ENCODE data around the gene SS18L1. TPM values are rescaled to one million over a fixed set of nuclear protein-coding genes. Genes with fewer than 3 reads are reported as not detected.
A peak's percentile ranks its signal among the peaks of the same experiment; 100 is the strongest.

The SS18L1 gene
- polyA plus RNA-seq, 1 of the 3 experiments (the other 2 are of a cell fraction), result 10.7 TPM

DNA sequence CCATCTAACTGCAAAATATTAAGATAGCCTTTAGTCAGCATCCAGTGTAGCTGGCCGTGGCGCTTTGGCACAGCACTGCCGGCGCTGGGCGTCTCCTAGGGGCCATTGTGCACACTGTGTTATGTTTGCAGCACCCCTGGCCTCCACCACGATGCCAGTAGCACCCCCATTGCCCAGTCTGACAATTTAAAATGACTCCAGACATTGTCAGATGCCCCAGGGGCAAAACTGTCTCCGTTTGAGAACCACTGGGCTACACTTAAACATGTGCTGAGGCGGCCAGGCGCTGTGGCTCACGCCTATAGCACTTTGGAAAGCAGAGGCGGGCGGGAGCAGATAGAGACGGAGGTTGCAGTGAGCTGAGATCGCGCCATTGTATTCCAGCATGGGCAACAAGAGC lies 33.3 kb downstream of the SS18L1 start:
- Histone ChIP-seq H3K36me3 (replicated peaks in 1 of 2; ENCODE audit: control insufficient read depth in 1 of 2, insufficient read depth in 2 of 2, low read length in 1 of 2) (peaks cover 14 to 31% of the 10 kb centered on the region in 2 experiments), H3K9me3 (no peaks in the 10 kb centered on the region), H3K4me2 (no peak overlapping the region), H3K27me3 (ENCODE audit: insufficient read depth) (no peaks in the 10 kb centered on the region), H3K4me1 (ENCODE audit: control insufficient read depth in 1 of 2, insufficient read depth in 2 of 2, low read depth in 1 of 2, low read length in 1 of 2) (peaks cover 0 to 12% of the 10 kb centered on the region in 2 experiments; a peak in 1 of 4 replicates), H3K79me2 (ENCODE audit: insufficient read depth) (peaks cover under 1% of the 10 kb centered on the region; the same call in 1 of the 2 replicates), H3K9ac (no peak overlapping the region), H3K27ac (ENCODE audit: low read depth in 2 of 2, low read length in 1 of 2) (peak overlapping the region in 1 of 2 experiments; percentile 81; a peak in 2 of 4 replicates), H3K9me2 (no peaks in the 10 kb centered on the region), H3K4me3 (ENCODE audit: low read depth in 2 of 2, low read length in 1 of 2) (no peak overlapping the region), H3F3A (replicated peaks; ENCODE audit: insufficient read depth) (peaks cover 18% of the 10 kb centered on the region), H4K20me1 (ENCODE audit: insufficient read depth) (no peaks in the 10 kb centered on the region), H2AFZ (ENCODE audit: low read depth) (no peak overlapping the region)
- TF ChIP-seq RAD21 (IDR thresholded peaks at IDR 0.05; ENCODE audit: low read length), result peak; percentile 13; the same call in 1 of the 2 replicates
- no peak for TF ChIP-seq POLR2AphosphoS5 (IDR thresholded peaks at IDR 0.05; ENCODE audit: low read depth, low read length)
- 79% methylated on average over 15 of the region's 15 CpGs for WGBS (ENCODE audit: low lambda C conversion rate)
- ChIA-PET CTCF (interaction anchor here (1.6 to 1.8 kb wide), 2 partner anchors 40 to 166 kb away, joined by 4 to 6 read pairs; no protein-coding TSS in a partner anchor), POLR2A (interaction anchor here (0.7 to 1.0 kb wide), 3 partner anchors 25 to 110 kb away, joined by 3 to 4 read pairs (median 3); no protein-coding TSS in a partner anchor)
- peak; percentile 75 for DNase-seq

GRCh38 chr20:62177307-62177706 lies 33.7 kb downstream of the SS18L1 start:
- Histone ChIP-seq H3K9me2 (no peaks in the 10 kb centered on the region), H3K27ac (ENCODE audit: low read depth in 2 of 2, low read length in 1 of 2) (peak overlapping the region in 1 of 2 experiments; percentile 81; a peak in 2 of 4 replicates), H3K9ac (no peak overlapping the region), H3K27me3 (ENCODE audit: insufficient read depth) (no peaks in the 10 kb centered on the region), H4K20me1 (ENCODE audit: insufficient read depth) (no peaks in the 10 kb centered on the region), H2AFZ (ENCODE audit: low read depth) (no peak overlapping the region), H3F3A (replicated peaks; ENCODE audit: insufficient read depth) (peaks cover 23% of the 10 kb centered on the region), H3K79me2 (ENCODE audit: insufficient read depth) (peaks cover 5% of the 10 kb centered on the region; the same call in 1 of the 2 replicates), H3K4me3 (ENCODE audit: low read depth in 2 of 2, low read length in 1 of 2) (no peak overlapping the region), H3K4me1 (ENCODE audit: control insufficient read depth in 1 of 2, insufficient read depth in 2 of 2, low read depth in 1 of 2, low read length in 1 of 2) (peaks cover 0 to 12% of the 10 kb centered on the region in 2 experiments; a peak in 1 of 4 replicates), H3K36me3 (replicated peaks in 1 of 2; ENCODE audit: control insufficient read depth in 1 of 2, insufficient read depth in 2 of 2, low read length in 1 of 2) (peaks cover 14 to 31% of the 10 kb centered on the region in 2 experiments), H3K9me3 (no peaks in the 10 kb centered on the region), H3K4me2 (no peak overlapping the region)
- ChIA-PET POLR2A (interaction anchor here (0.7 to 1.0 kb wide), 3 partner anchors 25 to 111 kb away, joined by 3 to 4 read pairs (median 3); no protein-coding TSS in a partner anchor), CTCF (interaction anchor here (1.6 kb wide), 1 partner anchor 41 kb away, joined by 4 read pairs; no protein-coding TSS in a partner anchor)
- WGBS (ENCODE audit: low lambda C conversion rate), result 74% methylated on average over 9 of the region's 9 CpGs
- TF ChIP-seq RFX5 (IDR thresholded peaks at IDR 0.05; ENCODE audit: low read length), result no peak
- peak; percentile 62 for TF ChIP-seq CHD2 (IDR thresholded peaks at IDR 0.05; ENCODE audit: low read length, partially characterized antibody)
- peak; percentile 71 for TF ChIP-seq MXI1 (IDR thresholded peaks at IDR 0.05; ENCODE audit: low read depth, low read length)
- TF ChIP-seq YY1 (IDR thresholded peaks at IDR 0.05; ENCODE audit: low read depth), result no peak
- TF ChIP-seq RCOR1 (IDR thresholded peaks at IDR 0.05; ENCODE audit: low read length), result peak; percentile 57
- DNase-seq, result peak; percentile 86

- Histone ChIP-seq H3K4me2 (no peak overlapping the region), H3F3A (replicated peaks; ENCODE audit: insufficient read depth) (peaks cover 23% of the 10 kb centered on the region), H3K4me1 (ENCODE audit: control insufficient read depth in 1 of 2, insufficient read depth in 2 of 2, low read depth in 1 of 2, low read length in 1 of 2) (peaks cover 0 to 13% of the 10 kb centered on the region in 2 experiments; a peak in 1 of 4 replicates), H3K9me2 (no peaks in the 10 kb centered on the region), H3K36me3 (replicated peaks in 1 of 2; ENCODE audit: control insufficient read depth in 1 of 2, insufficient read depth in 2 of 2, low read length in 1 of 2) (peaks cover 14 to 31% of the 10 kb centered on the region in 2 experiments), H2AFZ (ENCODE audit: low read depth) (no peak overlapping the region), H3K27me3 (ENCODE audit: insufficient read depth) (no peaks in the 10 kb centered on the region), H3K4me3 (ENCODE audit: low read depth in 2 of 2, low read length in 1 of 2) (no peak overlapping the region), H3K9ac (no peak overlapping the region), H3K27ac (ENCODE audit: low read depth in 2 of 2, low read length in 1 of 2) (no peak overlapping the region), H4K20me1 (ENCODE audit: insufficient read depth) (no peaks in the 10 kb centered on the region), H3K9me3 (no peaks in the 10 kb centered on the region), H3K79me2 (ENCODE audit: insufficient read depth) (peaks cover 13% of the 10 kb centered on the region)
- TF ChIP-seq RAD21 (IDR thresholded peaks at IDR 0.05; ENCODE audit: low read length), result no peak
- TF ChIP-seq SMC3 (IDR thresholded peaks at IDR 0.05; ENCODE audit: low read depth, low read length), result no peak
- no peak for TF ChIP-seq TCF12 (IDR thresholded peaks at IDR 0.05)
- TF ChIP-seq CHD2 (IDR thresholded peaks at IDR 0.05; ENCODE audit: low read length, partially characterized antibody), result no peak
- TF ChIP-seq MXI1 (IDR thresholded peaks at IDR 0.05; ENCODE audit: low read depth, low read length), result no peak
- CTCF ChIA-PET, result no interaction called here
- DNase-seq, result no peak
- WGBS (ENCODE audit: low lambda C conversion rate), result 94% methylated on average over 16 of the region's 19 CpGs
- POLR2A ChIA-PET, result no interaction called here
These were observed 35.0 kb downstream of the SS18L1 start for GRCh38 chr20:62178316-62179161.

All from SK-N-SH (cell line).